HuH-7.5 (cell line): ENCODE measurements around the gene ERC2.
"Not testable (repeated sequence)": the region's sequence is repeated elsewhere in the genome, so short reads cannot be mapped to it uniquely, and the experiment has no call there.

Source experiments
- DNase-seq: peaks from one replicate; pipeline ENCODE4 v3.0.0; 2011; ENCODE audit warnings: low spot score

Gene ERC2

GRCh38 chr3:56119575-56120349, 348.5 kb downstream of the ERC2 start:
- DNase-seq: no peak

DNA sequence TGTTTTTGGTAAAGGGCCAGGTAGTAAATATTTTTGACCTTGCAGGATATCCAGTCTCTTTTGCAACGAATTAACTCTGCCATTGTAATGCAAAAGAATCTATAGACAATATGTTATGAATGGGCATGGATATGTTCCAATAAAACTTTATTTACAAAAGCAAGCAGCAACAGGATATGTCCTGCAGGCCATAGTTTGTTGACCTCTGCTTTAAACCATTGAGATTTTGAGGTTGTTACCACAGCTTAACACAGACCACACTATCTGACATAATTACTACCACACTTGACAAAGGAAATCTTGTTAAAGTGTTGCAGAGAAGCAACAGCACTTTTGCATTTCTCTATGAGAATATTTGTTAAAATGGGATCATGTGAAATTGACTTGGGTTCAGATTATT, 349.3 kb downstream of the ERC2 start:
- DNase-seq: no peak

DNA sequence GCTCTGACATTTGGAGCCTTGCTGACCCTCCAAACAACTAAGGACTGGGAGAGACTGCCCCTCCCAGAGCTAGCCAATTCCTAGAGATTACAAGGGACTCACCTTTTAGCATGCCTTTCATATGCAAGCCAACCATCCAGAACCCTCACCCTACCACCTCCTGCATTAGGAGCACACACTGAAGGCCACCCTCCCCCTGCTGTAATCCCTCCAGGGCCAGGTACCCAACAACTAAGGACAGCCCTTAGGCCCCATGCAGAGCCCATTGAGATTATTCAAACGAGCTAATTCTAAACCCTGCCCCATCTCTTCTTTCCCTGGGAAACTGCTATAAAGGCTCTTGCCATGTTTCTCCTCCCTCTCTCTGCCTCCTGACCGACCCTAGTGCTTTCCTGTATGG, 352.6 kb downstream of the ERC2 start:
- no peak for DNase-seq

- DNase-seq: no peak
Measured at GRCh38 chr3:56115199-56115598, 353.1 kb downstream of the ERC2 start.

- no peak for DNase-seq
Measured at GRCh38 chr3:56113908-56114307, 354.4 kb downstream of the ERC2 start.

- no peak for DNase-seq
Measured at GRCh38 chr3:56113231-56113630, 355.0 kb downstream of the ERC2 start.

DNA sequence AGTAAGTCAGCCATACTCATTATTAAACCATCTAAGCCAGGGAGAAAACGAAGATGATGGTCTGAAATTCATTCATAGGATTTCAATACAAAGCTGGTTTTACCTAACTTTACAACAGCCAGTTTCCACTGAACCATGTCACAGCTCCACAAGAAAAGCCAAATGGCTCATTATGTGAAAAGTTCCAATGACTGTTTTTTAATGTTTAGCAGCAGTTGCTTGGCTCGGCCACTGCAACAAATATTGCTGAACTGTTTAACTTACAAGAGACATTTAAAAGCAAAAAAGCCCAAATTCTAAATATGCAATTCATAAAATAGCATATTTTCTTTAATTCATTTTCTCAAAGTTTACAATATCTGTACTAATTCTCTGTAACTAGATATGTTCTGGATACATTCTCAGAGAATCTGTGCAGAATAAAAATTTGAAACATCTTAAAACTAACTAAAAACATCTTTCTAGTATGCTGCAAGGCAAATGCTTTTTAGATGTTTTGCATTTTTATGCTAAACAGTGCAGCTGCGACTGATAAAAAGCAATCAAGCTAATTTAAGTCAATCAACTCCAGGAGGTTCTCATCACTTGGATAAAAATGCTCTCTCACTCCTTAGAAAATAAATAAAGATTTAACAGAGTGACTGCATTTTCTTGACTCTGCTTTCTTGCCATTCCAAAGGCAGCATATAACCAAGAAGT, 356.5 kb downstream of the ERC2 start:
- no peak for DNase-seq

DNA sequence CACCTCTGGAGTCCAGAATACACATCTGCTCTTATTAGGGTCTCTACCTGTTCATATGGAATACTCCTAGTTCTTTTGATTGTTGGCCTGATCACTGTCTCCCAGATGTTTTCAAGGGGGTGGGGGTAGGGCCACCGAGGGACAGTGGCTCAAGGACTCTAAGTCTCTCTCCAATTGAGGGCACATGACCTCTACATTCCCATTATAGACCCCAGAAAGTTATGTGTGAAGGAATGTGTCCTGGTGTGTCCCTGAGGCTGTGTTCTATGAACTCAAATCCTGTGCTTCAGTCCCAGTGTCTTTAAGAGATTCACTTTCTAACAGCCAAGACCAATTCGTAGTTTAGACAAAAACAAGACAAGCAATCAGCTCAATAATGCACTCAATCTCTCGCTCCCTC, 357.4 kb downstream of the ERC2 start:
- DNase-seq: no peak

DNA sequence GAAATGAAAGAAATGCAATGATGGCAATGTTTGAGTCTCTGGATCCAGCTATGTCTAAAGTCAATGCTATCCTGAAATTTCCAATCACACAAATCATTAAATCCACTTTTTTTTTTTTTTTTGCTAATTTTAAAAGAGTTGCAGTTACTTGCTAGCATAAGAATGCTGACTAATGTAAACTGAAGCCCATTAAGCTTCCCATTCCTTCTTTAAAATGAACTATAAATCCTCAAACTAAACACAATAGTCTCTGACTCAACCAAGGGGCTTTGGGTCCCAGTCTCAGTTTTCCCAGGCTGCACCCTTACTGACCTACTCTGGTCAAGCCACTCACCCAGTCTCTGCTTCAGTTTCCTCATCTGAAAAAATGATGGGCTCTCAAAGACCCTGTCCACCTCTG, 361.1 kb downstream of the ERC2 start:
- no peak for DNase-seq

DNA sequence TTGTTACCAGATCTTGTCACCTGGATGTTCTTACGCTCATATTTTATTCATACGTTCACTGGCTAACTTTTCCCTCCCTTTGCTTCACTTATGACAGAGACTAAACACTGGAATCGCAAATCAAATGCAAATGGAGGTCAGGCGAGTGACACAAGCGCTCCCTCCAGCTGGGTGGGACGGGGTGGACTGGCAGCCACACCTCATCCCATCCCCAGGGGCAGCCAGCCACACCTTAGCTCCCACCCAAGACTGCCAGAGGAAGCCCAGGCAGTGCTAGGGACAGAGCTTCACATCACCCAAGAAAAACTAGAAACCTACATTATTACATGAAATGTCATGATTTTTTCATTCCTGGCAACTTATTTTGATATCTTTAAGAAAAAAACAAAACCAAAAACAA, 366.2 kb downstream of the ERC2 start:
- DNase-seq: no peak

- DNase-seq: no peak
Measured at GRCh38 chr3:56101576-56101975, 366.7 kb downstream of the ERC2 start.

DNA sequence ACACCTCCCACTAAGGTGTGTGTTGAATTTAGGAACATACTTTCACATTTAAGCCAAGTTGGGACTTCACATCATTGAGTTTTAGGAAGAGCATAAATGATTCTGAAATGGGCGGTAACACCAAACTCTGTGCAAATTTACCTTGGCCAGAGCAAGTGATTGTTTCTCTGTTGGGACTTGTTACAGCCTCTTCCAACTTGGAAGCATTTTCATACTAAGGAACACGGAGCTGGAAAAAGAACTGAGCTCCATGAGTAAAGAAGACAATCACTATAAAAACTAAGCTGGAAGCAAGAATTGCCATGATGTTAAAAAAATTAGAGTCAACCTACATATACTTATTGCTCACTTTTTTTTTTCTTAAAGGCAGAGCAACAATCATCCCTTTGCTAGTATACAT, 371.3 kb downstream of the ERC2 start:
- DNase-seq: no peak

DNA sequence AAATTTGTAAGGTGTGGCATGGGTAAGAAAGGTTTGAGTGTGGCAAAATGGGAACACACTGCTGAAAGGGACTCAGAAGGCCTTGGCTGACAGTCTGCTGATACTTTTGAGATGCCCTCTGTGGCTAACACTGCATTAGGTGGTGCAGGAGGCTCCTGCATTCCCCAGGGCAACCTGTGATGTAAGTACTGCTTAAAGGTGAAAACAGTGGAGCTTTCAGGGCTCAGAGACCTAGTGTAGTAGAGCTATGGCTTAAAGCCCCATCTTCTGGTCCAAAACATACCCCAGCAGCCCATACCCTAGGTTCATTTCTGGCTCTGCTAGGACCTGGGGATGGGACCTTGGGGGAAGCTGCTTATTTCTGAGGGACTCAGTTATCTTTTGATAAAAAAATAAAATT, 374.1 kb downstream of the ERC2 start:
- DNase-seq: no peak

GRCh38 chr3:56089739-56090138, 378.5 kb downstream of the ERC2 start:
- DNase-seq: no peak

- no peak for DNase-seq
Measured at GRCh38 chr3:56087451-56088053, 380.7 kb downstream of the ERC2 start.

- DNase-seq: no peak
Measured at GRCh38 chr3:56086355-56086754, 381.9 kb downstream of the ERC2 start.

- DNase-seq: no peak
Measured at GRCh38 chr3:56081246-56081645, 387.0 kb downstream of the ERC2 start.

- DNase-seq: no peak
Measured at GRCh38 chr3:56076746-56077145, 391.5 kb downstream of the ERC2 start.

DNA sequence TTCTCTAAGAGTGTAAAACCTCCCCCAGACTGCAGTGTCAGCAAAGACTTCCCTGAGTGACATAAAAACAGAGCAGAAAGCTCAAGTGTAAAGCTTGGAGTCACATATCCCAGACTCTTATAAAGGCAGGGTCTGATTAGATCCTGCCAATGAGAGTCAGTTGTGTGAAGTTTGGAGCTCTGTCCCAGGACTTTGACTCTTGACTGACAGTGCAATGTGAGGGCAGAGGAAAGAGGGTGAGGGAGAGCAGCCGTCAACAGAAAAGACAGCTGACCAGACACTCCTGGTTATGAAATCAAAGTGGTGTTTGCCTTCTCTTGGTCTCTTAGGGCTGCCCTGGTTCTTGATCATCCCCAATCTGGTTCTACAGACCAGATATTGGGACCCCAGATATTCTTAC, 393.2 kb downstream of the ERC2 start:
- no peak for DNase-seq

DNA sequence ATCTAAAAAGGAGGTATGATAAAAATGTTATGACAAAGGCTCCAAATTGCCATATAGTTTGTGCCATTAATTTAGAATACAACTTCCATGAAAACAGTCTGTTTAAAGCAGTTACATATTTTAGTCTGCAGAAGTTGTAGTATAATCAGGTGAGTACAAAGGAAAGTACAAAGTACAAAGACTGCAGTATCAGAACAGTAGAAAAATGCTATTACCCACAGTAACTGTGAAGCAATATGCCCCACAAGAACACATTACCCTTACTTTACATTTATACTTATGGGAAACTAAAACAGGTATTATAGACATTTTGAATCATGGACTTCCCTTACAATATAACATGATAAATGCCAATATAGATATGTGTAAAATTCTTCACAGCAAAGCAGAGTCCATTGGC, 398.5 kb downstream of the ERC2 start:
- no peak for DNase-seq

DNA sequence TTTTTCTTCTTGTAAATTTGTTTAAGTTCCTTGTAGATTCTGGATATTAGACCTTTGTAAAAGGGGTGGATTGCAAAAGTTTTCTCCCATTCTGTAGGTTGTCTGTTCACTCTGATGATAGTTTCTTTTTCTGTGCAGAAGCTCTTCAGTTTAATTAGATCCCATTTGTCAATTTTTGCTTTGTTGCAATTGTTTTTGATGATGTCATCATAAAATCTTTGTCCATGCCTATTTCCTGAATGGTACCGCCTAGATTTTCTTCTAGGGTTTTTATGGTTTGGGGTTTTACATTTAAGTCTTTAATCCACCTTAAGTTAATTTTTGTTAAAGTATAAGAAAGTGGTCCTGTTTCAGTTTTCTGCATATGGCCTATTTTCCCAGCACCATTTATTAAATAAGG, 401.9 kb downstream of the ERC2 start:
- not testable (repeated sequence) for DNase-seq

- DNase-seq: no peak
Measured at GRCh38 chr3:56064684-56065083, 403.6 kb downstream of the ERC2 start.

DNA sequence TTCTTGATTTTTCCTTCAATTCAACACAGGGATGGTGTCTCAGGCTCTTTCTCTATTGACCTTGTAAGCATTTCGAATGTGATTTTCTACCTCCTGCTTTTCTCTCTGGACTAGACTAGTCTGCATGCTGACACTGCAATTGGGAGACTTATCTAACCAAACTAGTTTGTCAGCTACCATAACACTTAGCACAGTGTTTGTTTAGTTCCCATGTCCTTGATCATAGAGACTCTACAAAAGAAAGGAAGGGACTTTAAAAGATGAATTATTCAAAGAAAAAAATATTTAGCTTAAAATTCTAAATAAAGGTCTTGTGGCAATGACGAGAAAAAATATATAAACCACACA, 407.0 kb downstream of the ERC2 start:
- DNase-seq: no peak
